ENCODE results near the gene RAB25. TPM values are rescaled to one million over a fixed set of nuclear protein-coding genes. Genes with fewer than 3 reads are reported as not detected.

The RAB25 gene
- total RNA-seq, 3 donors from 2014 or later (not counting 1 experiment from before 2014, with no cell fraction given), result 0.82 TPM; not detected in 2

DNA sequence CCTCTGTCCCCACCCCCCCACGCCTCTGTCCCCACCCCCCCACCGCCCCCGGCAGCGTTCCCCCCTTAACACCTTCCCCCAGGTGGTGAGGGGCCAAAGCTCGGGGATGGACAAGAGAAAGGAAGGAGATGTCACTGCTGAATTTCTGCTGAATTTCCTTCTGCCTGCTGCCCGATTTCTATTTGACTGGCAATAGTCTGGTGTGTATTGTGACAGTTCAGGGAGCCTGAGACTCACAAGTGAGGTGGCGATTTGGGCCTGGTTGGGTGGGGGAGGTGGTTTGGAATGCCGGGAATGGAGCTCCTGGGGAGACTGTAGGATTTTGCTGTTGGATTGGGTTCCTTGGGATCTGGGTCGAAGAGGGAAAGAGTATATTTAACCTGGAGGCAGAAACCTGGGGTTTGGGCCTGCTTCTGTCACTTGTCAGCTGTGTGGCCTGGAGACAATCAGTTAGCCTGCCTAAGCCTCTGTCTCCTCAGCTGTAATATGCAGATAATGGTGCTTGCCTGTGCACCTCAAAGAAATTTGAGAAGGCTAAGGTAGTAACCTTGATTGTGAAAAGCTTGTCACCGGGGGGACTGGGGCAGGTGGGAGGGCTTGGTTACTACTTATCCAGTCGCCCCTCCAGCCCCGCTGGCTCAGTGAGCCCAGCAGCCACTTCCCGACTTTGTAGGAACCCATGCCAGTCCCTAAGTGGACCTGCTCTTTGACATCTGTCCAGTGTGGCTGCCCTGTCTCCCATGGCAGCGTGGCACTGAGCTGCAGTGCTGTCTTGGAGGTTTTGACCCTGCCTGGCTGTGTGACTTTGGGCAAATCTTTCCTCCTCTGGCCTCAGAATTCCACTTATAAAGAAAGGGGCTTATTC, 45.9 kb downstream of the RAB25 start:
- Histone ChIP-seq H3K27me3 (ENCODE audit: control insufficient read depth, insufficient read depth, low read length) (peaks cover 4% of the 10 kb centered on the region), H3K4me3 (ENCODE audit: low read length) (no peak overlapping the region), H3K36me3 (ENCODE audit: control insufficient read depth, insufficient read depth, low read length) (no peaks in the 10 kb centered on the region), H3K4me1 (ENCODE audit: control insufficient read depth, insufficient read depth, low read length) (peaks cover 40% of the 10 kb centered on the region), H3K27ac (ENCODE audit: low read length) (peak overlapping the region; percentile 94), H3K9me3 (ENCODE audit: control insufficient read depth, insufficient read depth, low read length) (no peaks in the 10 kb centered on the region)
- 76% methylated on average over 10 of the region's 14 CpGs for WGBS (ENCODE audit: insufficient coverage)
- Mint-ChIP-seq H3K36me3 (no peaks in the 10 kb centered on the region), H3K27ac (peak overlapping the region; percentile 96 to 99), H3K27me3 (ENCODE audit: low read depth in 2 of 2) (peaks cover 0 to 7% of the 10 kb centered on the region in 2 donors), H3K4me3 (peak overlapping the region; percentile 74), H3K4me1 (peaks cover 11 to 43% of the 10 kb centered on the region in 2 donors), H3K9me3 (no peaks in the 10 kb centered on the region)
- no peak for TF ChIP-seq CTCF (IDR thresholded peaks at IDR 0.05)
- ATAC-seq (peak in 1 of 3 donors; percentile 18), DNase-seq (no peak)
- intact Hi-C loops (cut with micrococcal nuclease), result loop anchor here (1.0 to 2.0 kb wide), 3 partner anchors 7 to 20 kb away; partner anchors contain the start of gene LMNA

- 94% methylated on average over 3 of the region's 3 CpGs for WGBS (ENCODE audit: insufficient coverage)
- Mint-ChIP-seq H3K27me3 (ENCODE audit: low read depth in 2 of 2) (peaks cover 0 to 9% of the 10 kb centered on the region in 2 donors), H3K4me1 (peaks cover 11 to 40% of the 10 kb centered on the region in 2 donors), H3K4me3 (no peak overlapping the region), H3K27ac (peak overlapping the region; percentile 96 to 99), H3K9me3 (no peaks in the 10 kb centered on the region), H3K36me3 (no peaks in the 10 kb centered on the region)
- H3K4me3 ChIP-seq (ENCODE audit: low read length), result no peak overlapping the region
- no peaks in the 10 kb centered on the region for H3K36me3 ChIP-seq (ENCODE audit: control insufficient read depth, insufficient read depth, low read length)
- peaks cover 8% of the 10 kb centered on the region for H3K27me3 ChIP-seq (ENCODE audit: control insufficient read depth, insufficient read depth, low read length)
- H3K9me3 ChIP-seq (ENCODE audit: control insufficient read depth, insufficient read depth, low read length), result no peaks in the 10 kb centered on the region
- ATAC-seq, result no peak
- TF ChIP-seq CTCF (IDR thresholded peaks at IDR 0.05), result no peak
- H3K27ac ChIP-seq (ENCODE audit: low read length), result no peak overlapping the region
- no peak for DNase-seq
- H3K4me1 ChIP-seq (ENCODE audit: control insufficient read depth, insufficient read depth, low read length), result peaks cover 40% of the 10 kb centered on the region
- intact Hi-C loops (cut with micrococcal nuclease), result no loop called here
Observed at GRCh38 chr1:156108057-156108456, 47.1 kb downstream of the RAB25 start.

DNA sequence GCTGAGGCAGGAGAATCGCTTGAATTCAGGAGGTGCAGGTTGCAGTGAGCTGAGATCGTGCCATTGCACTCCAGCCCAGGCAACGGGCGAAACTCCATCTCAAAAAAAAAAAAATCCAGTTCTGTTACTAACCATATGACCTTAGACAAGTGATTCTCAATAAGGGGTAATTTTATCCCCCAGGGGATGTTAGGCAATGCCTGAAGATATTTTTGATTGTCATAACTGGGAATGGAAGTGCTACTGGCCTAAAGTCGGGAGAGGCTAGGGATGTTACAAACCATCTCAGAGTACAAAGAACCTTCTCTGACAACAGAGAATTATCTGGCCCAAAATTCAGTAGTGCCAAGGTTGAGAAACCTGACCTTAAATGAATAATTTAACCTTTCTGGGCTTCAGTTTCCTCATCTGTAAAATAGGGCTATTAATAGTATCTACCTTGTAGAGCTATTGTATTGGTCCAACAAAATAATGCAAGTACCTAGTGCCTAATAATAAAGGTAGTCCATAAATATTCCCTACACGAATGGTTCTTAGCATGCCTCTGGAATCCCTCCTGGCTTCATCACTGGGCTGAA, 47.8 kb downstream of the RAB25 start:
- no peaks in the 10 kb centered on the region for H3K36me3 Mint-ChIP-seq
- H3K27me3 Mint-ChIP-seq (ENCODE audit: low read depth in 2 of 2), result peaks cover 0 to 12% of the 10 kb centered on the region in 2 donors
- H3K27ac Mint-ChIP-seq, result peak overlapping the region; percentile 96 to 99
- no peaks in the 10 kb centered on the region for H3K9me3 Mint-ChIP-seq
- H3K4me3 Mint-ChIP-seq, result no peak overlapping the region
- peaks cover 13 to 36% of the 10 kb centered on the region in 2 donors for H3K4me1 Mint-ChIP-seq
- Histone ChIP-seq H3K36me3 (ENCODE audit: control insufficient read depth, insufficient read depth, low read length) (no peaks in the 10 kb centered on the region), H3K4me1 (ENCODE audit: control insufficient read depth, insufficient read depth, low read length) (peaks cover 34% of the 10 kb centered on the region), H3K27ac (ENCODE audit: low read length) (no peak overlapping the region), H3K9me3 (ENCODE audit: control insufficient read depth, insufficient read depth, low read length) (no peaks in the 10 kb centered on the region), H3K27me3 (ENCODE audit: control insufficient read depth, insufficient read depth, low read length) (peaks cover 12% of the 10 kb centered on the region), H3K4me3 (ENCODE audit: low read length) (no peak overlapping the region)
- WGBS (ENCODE audit: insufficient coverage), result 93% methylated on average over 6 of the region's 6 CpGs
- ATAC-seq, result no peak
- intact Hi-C loops (cut with micrococcal nuclease), result no loop called here
- DNase-seq, result no peak
- TF ChIP-seq CTCF (IDR thresholded peaks at IDR 0.05), result no peak
